Osteoblast (primary cell): ENCODE results near the gene ZNF709. TPM values are rescaled to one million over a fixed set of nuclear protein-coding genes. Genes with fewer than 3 reads are reported as not detected.
"Not testable (repeated sequence)": the region's sequence is repeated elsewhere in the genome, so short reads cannot be mapped to it uniquely, and the experiment has no call there.

Experiments used
- DNase-seq: peaks from one replicate; pipeline ENCODE4 v3.0.0; 2011; ENCODE audit warnings: low spot score, mixed read lengths; ENCODE audit not compliant: insufficient read length; ENCODE audit errors: missing footprints
- H2AFZ ChIP-seq: 2 replicates; pipeline ENCODE4 v1.6.0; 2011; ENCODE audit warnings: mild to moderate bottlenecking, low read length
- H3K27ac ChIP-seq: 2 replicates; pipeline ENCODE4 v1.5.1; 2011; ENCODE audit warnings: mild to moderate bottlenecking, low read depth, low read length, moderate library complexity
- H3K27me3 ChIP-seq: 2 replicates; pipeline ENCODE4 v1.6.0; 2012; ENCODE audit warnings: mild to moderate bottlenecking, control low read depth, inconsistent platforms, low read length, moderate library complexity; ENCODE audit not compliant: insufficient read depth
- H3K36me3 ChIP-seq: 2 replicates; pipeline ENCODE4 v1.5.1; 2011; ENCODE audit warnings: mild to moderate bottlenecking, low read length, control low read depth, moderate library complexity; ENCODE audit not compliant: insufficient read depth
- H3K4me1 ChIP-seq: 2 replicates; pipeline ENCODE4 v1.5.1; 2011; ENCODE audit warnings: mild to moderate bottlenecking, low read length, control low read depth, moderate library complexity; ENCODE audit not compliant: insufficient read depth
- H3K4me2 ChIP-seq: 2 replicates; pipeline ENCODE4 v1.6.0; 2011; ENCODE audit warnings: mild to moderate bottlenecking, low read length; ENCODE audit not compliant: insufficient read depth
- H3K4me3 ChIP-seq: fragments of 200-600 bp; sonication (generic); 3 replicates; pipeline ENCODE4 v1.5.1; 2012; ENCODE audit warnings: mild to moderate bottlenecking, low read length, inconsistent platforms; ENCODE audit not compliant: insufficient read depth
- H3K79me2 ChIP-seq: 2 replicates; pipeline ENCODE4 v1.6.0; 2012; ENCODE audit warnings: mild to moderate bottlenecking, low read length, control low read depth, inconsistent platforms; ENCODE audit not compliant: insufficient read depth
- H3K9me3 ChIP-seq: 2 replicates; pipeline ENCODE4 v1.5.1; 2011; ENCODE audit warnings: low read depth, low read length, control low read depth
- H4K20me1 ChIP-seq: 2 replicates; pipeline ENCODE4 v1.6.0; 2012; ENCODE audit warnings: mild to moderate bottlenecking, low read length, control low read depth; ENCODE audit not compliant: insufficient read depth
- total RNA-seq: library from RNA; depleted of rRNA; stranded (reverse); fragments of >200 nt; gene quantifications from 2 replicates; pipeline ENCODE4 v1.2.3, GENCODE V29; 2012
- TF ChIP-seq, protein P1 (sequence below): IDR thresholded peaks from 2 replicates; pipeline ENCODE4 v1.5.1; 2011; ENCODE audit warnings: mild to moderate bottlenecking, low read depth, low read length, moderate library complexity; ENCODE audit errors: extremely low read depth

Gene ZNF709
- total RNA-seq, 1 donor: 5.1 TPM

DNA sequence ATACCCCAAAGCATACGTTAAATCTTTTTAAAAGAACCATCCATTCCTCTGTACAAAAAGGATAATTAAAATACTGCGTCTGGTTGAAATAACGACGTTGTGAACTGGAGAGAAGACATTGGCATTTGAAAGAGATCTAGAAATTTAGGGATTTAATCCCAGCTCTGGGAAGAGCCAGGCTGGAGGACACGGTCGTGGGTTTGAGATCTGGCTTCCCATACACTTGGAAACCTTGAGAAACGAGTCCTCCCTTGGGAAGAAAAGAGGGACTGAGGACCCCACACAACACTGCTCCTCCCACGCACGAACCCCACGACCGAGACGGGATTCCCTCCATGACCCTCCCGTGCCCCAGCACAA is 625 bp downstream of the ZNF709 start:
- H3K36me3 ChIP-seq: no peaks in the 10 kb centered on the region
- no peaks in the 10 kb centered on the region for H3K27me3 ChIP-seq
- H2AFZ ChIP-seq: peak overlapping the region; percentile 95
- peaks cover 3% of the 10 kb centered on the region for H4K20me1 ChIP-seq
- peaks cover 20% of the 10 kb centered on the region for H3K79me2 ChIP-seq
- H3K4me2 ChIP-seq: peak overlapping the region; percentile 99
- TF ChIP-seq, protein P1, sequence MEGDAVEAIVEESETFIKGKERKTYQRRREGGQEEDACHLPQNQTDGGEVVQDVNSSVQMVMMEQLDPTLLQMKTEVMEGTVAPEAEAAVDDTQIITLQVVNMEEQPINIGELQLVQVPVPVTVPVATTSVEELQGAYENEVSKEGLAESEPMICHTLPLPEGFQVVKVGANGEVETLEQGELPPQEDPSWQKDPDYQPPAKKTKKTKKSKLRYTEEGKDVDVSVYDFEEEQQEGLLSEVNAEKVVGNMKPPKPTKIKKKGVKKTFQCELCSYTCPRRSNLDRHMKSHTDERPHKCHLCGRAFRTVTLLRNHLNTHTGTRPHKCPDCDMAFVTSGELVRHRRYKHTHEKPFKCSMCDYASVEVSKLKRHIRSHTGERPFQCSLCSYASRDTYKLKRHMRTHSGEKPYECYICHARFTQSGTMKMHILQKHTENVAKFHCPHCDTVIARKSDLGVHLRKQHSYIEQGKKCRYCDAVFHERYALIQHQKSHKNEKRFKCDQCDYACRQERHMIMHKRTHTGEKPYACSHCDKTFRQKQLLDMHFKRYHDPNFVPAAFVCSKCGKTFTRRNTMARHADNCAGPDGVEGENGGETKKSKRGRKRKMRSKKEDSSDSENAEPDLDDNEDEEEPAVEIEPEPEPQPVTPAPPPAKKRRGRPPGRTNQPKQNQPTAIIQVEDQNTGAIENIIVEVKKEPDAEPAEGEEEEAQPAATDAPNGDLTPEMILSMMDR: no peak
- peaks cover 11% of the 10 kb centered on the region for H3K4me1 ChIP-seq
- H3K4me3 ChIP-seq: peak overlapping the region; percentile 96
- DNase-seq: no peak
- H3K27ac ChIP-seq: peak overlapping the region; percentile 52
- H3K9me3 ChIP-seq: no peaks in the 10 kb centered on the region

DNA sequence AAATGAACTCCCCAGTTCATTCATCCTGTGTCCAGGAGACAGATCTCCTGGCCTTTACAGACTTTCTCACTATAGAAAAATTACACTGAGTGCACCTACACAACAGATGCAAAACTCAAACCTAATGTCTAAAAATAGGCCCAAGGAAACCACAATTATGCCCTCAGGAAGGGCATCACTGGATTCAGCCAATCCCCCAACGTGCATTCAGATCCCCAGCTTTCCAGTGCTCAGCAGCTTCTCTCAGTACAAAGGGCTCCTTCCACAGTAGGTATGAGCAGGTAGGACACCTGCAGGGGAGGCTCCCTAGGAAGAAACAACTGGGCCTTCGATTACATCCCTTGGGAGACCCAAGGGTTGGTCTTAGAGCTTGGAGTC is 2.1 kb downstream of the ZNF709 start:
- DNase-seq: no peak
- Histone ChIP-seq H3K27me3 (no peaks in the 10 kb centered on the region), H3K36me3 (no peaks in the 10 kb centered on the region), H3K4me1 (peaks cover 11% of the 10 kb centered on the region), H3K27ac (no peak overlapping the region), H3K4me3 (no peak overlapping the region), H3K9me3 (no peaks in the 10 kb centered on the region), H3K79me2 (peaks cover 26% of the 10 kb centered on the region), H2AFZ (no peak overlapping the region), H4K20me1 (peaks cover 3% of the 10 kb centered on the region), H3K4me2 (no peak overlapping the region)
- TF ChIP-seq, protein P1: no peak

DNA sequence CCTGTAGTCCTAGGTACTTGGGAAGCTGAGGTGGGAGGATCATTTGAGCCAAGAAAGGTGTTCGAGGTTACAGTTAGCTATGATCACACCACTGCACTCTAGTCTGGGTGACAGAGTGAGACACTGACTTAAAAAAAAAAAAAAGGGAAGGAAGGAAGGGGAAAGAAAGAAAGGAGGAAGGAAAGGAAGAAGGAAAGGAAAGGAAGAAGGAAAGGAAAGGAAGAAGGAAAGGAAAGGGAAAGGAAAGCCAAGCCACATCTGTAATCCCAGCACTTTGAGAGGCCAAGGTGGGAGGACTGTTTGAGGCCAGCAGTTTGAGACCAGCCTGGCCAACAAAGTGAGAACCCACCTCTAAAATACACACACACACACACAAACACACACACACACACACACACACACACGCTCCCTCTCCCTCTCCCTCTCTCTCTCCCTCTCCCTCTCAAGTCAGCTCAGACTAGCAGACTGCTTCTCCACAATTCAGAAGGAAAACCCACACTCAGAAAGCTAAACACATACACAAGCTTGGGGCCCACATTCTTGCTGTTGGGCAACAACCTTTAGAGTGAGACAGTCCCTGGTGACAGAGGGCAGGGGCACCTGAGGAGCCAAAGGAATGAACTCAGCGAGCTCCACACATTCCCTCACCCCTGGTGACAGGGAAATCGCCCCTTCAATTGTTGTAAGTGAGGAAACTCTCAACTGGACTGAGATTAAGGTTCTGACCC is 2.7 kb downstream of the ZNF709 start:
- Histone ChIP-seq H4K20me1 (peaks cover 3% of the 10 kb centered on the region), H3K36me3 (no peaks in the 10 kb centered on the region), H3K4me2 (no peak overlapping the region), H2AFZ (no peak overlapping the region), H3K79me2 (peaks cover 28% of the 10 kb centered on the region), H3K27ac (no peak overlapping the region), H3K4me3 (no peak overlapping the region), H3K4me1 (peaks cover 11% of the 10 kb centered on the region), H3K27me3 (no peaks in the 10 kb centered on the region), H3K9me3 (no peaks in the 10 kb centered on the region)
- DNase-seq: no peak
- TF ChIP-seq, protein P1: no peak

DNA sequence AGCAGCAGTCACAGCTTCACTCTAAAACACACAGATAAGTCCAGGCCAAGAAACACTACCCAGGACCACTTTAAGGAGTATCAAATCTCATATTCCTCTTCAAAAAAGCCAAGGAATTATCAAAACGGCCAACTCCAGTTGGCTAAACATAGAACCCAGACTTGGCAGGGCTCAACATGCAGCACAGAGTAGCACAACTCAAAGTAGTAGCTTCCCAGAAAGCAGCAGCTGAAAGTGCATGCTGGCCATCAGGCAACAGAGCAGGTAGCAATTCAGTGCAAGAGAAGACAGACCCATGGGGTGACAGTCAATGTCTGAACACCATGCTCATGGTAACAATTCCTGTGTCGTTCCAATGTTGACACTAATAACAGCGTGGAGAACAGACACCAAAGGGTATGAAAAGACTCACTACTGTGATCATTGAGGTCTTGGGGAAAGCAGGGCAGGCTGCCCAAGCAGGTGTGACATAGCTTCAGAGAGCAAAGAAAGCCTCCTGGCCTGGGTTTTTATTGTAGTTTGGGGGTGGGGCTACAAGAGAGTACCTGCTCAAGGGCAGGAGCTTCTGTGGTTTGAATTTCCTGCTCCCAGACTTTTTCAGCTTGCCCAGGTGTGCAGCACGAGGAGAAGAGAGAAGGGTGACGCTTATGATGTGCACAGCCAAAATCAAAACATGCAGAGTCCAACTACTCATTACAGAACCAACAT is 6.2 kb downstream of the ZNF709 start:
- Histone ChIP-seq H3K4me1 (peaks cover 3% of the 10 kb centered on the region), H3K4me2 (no peak overlapping the region), H3K79me2 (peaks cover 20% of the 10 kb centered on the region), H3K9me3 (no peaks in the 10 kb centered on the region), H4K20me1 (peaks cover 3% of the 10 kb centered on the region), H3K36me3 (no peaks in the 10 kb centered on the region), H3K27me3 (no peaks in the 10 kb centered on the region), H3K4me3 (no peak overlapping the region), H3K27ac (no peak overlapping the region), H2AFZ (no peak overlapping the region)
- no peak for DNase-seq
- TF ChIP-seq, protein P1: no peak

DNA sequence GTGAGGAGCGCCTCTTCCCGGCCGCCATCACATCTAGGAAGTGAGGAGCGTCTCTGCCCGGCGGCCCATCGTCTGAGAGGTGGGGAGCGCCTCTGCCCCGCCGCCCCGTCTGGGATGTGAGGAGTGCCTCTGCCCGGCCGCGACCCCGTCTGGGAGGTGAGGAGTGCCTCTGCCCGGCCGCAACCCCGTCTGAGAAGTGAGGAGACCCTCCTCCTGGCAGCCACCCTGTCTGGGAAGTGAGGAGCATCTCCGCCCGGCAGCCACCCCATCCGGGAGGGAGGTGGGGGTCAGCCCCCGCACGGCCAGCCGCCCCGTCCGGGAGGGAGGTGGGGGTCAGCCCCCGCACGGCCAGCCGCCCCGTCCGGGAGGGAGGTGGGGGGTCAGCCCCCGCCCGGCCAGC is 17.0 kb downstream of the ZNF709 start:
- peaks cover 12% of the 10 kb centered on the region for H3K36me3 ChIP-seq
- not testable (repeated sequence) for H3K27me3 ChIP-seq, H2AFZ ChIP-seq, H3K4me2 ChIP-seq, H3K4me1 ChIP-seq, H3K27ac ChIP-seq, H3K79me2 ChIP-seq, DNase-seq, H3K4me3 ChIP-seq, H4K20me1 ChIP-seq
- peaks cover 26% of the 10 kb centered on the region for H3K9me3 ChIP-seq
